HepG2 (cell line): ENCODE measurements around the gene LRRC8E. TPM values are rescaled to one million over a fixed set of nuclear protein-coding genes. Genes with fewer than 3 reads are reported as not detected.
A peak's percentile ranks its signal among the peaks of the same experiment; 100 is the strongest.

Experiments used
- EED ChIP-seq: sonication (generic); formaldehyde crosslinking; IDR thresholded peaks from 2 replicates; pipeline ENCODE4 v1.5.0; 2020; ENCODE audit warnings: mild to moderate bottlenecking, missing genetic modification reagents
- FOXK1 ChIP-seq: sonication (generic); formaldehyde crosslinking; IDR thresholded peaks from 2 replicates; pipeline ENCODE4 v1.4.0; 2020; ENCODE audit warnings: low read depth, missing genetic modification reagents, borderline replicate concordance
- MXI1 ChIP-seq: IDR thresholded peaks from 3 replicates; pipeline ENCODE4 v1.6.1; 2012; ENCODE audit warnings: low read depth, low read length, inconsistent platforms, borderline replicate concordance
- NFIC ChIP-seq: IDR thresholded peaks from 2 replicates; pipeline ENCODE4 v1.6.1; 2012; ENCODE audit warnings: mild to moderate bottlenecking, low read length, inconsistent platforms
- PHF20 ChIP-seq: sonication (generic); formaldehyde crosslinking; IDR thresholded peaks from 2 replicates; pipeline ENCODE4 v1.5.0; 2020; ENCODE audit warnings: mild to moderate bottlenecking, missing genetic modification reagents
- SP5 ChIP-seq: IDR thresholded peaks from 2 replicates; pipeline ENCODE4 v1.6.1; 2016; ENCODE audit warnings: low read depth, borderline replicate concordance
- ZGPAT ChIP-seq: IDR thresholded peaks from 2 replicates; pipeline ENCODE4 v1.6.1; 2016; ENCODE audit warnings: mild to moderate bottlenecking
- ZNF225 ChIP-seq: sonication (generic); formaldehyde crosslinking; IDR thresholded peaks from 2 replicates; pipeline ENCODE4 v1.4.0; 2020; ENCODE audit warnings: mild to moderate bottlenecking, missing genetic modification reagents
- ZNF234 ChIP-seq: sonication (generic); formaldehyde crosslinking; conservative IDR thresholded peaks from 2 replicates; pipeline ENCODE4 v1.5.1; 2020; ENCODE audit warnings: mild to moderate bottlenecking, missing genetic modification reagents
- ZNF430 ChIP-seq: sonication (generic); formaldehyde crosslinking; IDR thresholded peaks from 2 replicates; pipeline ENCODE4 v1.9.0; 2021; ENCODE audit warnings: mild to moderate bottlenecking, missing genetic modification reagents
- ZNF484 ChIP-seq: sonication (generic); formaldehyde crosslinking; IDR thresholded peaks from 2 replicates; pipeline ENCODE4 v1.5.1; 2020; ENCODE audit warnings: mild to moderate bottlenecking, low read depth, missing genetic modification reagents, borderline replicate concordance
- ZNF609 ChIP-seq: sonication (generic); formaldehyde crosslinking; IDR thresholded peaks from 2 replicates; pipeline ENCODE4 v1.4.0; 2020; ENCODE audit warnings: mild to moderate bottlenecking, missing genetic modification reagents, borderline replicate concordance
- ZNF652 ChIP-seq: IDR thresholded peaks from 2 replicates; pipeline ENCODE4 v1.6.1; 2016; ENCODE audit warnings: low read depth, borderline replicate concordance
- ZNF670 ChIP-seq: sonication (generic); formaldehyde crosslinking; IDR thresholded peaks from 2 replicates; pipeline ENCODE4 v1.8.0; 2022; ENCODE audit warnings: mild to moderate bottlenecking, missing genetic modification reagents, borderline replicate concordance
- ZNF761 ChIP-seq: sonication (generic); formaldehyde crosslinking; conservative IDR thresholded peaks from 2 replicates; pipeline ENCODE4 v1.4.0; 2020; ENCODE audit warnings: mild to moderate bottlenecking, missing genetic modification reagents
- ZSCAN21 ChIP-seq: sonication (generic); formaldehyde crosslinking; IDR thresholded peaks from 2 replicates; pipeline ENCODE4 v1.8.0; 2022; ENCODE audit warnings: mild to moderate bottlenecking, missing genetic modification reagents, moderate library complexity, borderline replicate concordance
- polyA plus RNA-seq, 8 experiments: library from polyadenylated mRNA; depleted of rRNA in 3 of 8; stranded (reverse) in 7 of 8; unstranded in 1 of 8; fragments of >200 nt; fragmentation: Illumina TruSeq in 4 of 8; extraction: Trizol in 4 of 8; gene quantifications; 2 replicates each; pipeline versions ENCODE4 v1.2.1 to v1.2.3, GENCODE V29; 2011 to 2016; ENCODE audit warnings: low read depth in 4 of 8, missing spikeins in 1 of 8, mixed read lengths in 1 of 8; ENCODE audit not compliant: insufficient read depth in 1 of 8
- total RNA-seq, 5 experiments: library from RNA; depleted of rRNA; stranded (reverse); fragments of >200 nt; fragmentation: Illumina TruSeq; extraction: Trizol; gene quantifications; 2 replicates each; pipeline ENCODE4 v1.2.3, GENCODE V29; 2016; ENCODE audit warnings: low read depth in 1 of 5
- TF ChIP-seq, protein P1 (sequence below): sonication (generic); formaldehyde crosslinking; IDR thresholded peaks from 2 replicates; pipeline ENCODE4 v1.5.0; 2020; ENCODE audit warnings: missing genetic modification reagents
- TF ChIP-seq, protein P2 (sequence below): sonication (generic); formaldehyde crosslinking; IDR thresholded peaks from 2 replicates; pipeline ENCODE4 v1.5.1; 2020; ENCODE audit warnings: missing genetic modification reagents, mild to moderate bottlenecking, borderline replicate concordance

The LRRC8E gene
- total and polyA plus RNA-seq, 2 of the 13 experiments (the other 11 are each of a cell fraction or from before 2014, with no cell fraction given): 8.0 to 10.3 TPM

DNA sequence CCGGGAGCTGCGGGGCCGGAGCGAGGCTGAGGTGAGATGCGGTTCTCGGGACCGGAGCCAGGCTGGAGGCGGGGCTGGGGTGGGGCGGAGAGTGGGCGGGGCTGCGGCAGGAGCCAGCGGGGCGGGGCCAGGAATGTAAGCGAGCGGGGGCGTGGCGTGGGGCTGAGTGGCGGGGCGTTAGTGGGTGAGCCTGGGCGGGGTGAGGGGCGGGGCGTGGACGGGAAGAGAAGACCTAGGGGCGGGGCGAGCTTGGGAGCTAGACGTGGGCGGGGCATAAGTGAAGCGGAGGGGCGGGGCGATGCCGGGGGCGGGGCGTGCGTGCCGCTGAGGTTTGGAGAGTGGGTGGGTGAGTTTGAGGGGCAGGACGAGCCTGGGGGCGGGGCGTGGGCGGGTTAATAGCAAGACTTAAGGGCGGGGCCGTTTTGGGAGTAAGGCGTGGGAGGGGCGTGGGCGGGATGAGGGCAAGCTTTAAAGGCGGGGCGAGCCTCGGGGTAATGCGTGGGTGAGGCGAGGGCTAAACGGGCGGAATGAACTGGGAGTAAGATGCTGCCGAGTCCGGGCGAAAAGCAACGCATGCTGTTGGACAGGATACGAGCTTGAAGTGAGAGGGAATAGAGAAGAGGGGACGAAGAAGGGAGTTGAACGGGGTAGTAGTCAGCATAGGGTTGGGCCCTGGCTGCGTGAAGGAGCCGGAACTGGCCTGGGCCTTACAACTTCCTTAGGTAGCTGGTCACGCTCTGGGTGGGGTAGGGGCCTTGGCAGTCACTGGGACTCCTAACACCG is 32.4 kb downstream of the LRRC8E start (continued):
- no peak for TF ChIP-seq ZNF225 (CRISPR knock-in tag)
- TF ChIP-seq SP5 (CRISPR knock-in tag): peak; percentile 28; the same call in 1 of the 2 replicates
- TF ChIP-seq MXI1: no peak
- TF ChIP-seq, protein P1, sequence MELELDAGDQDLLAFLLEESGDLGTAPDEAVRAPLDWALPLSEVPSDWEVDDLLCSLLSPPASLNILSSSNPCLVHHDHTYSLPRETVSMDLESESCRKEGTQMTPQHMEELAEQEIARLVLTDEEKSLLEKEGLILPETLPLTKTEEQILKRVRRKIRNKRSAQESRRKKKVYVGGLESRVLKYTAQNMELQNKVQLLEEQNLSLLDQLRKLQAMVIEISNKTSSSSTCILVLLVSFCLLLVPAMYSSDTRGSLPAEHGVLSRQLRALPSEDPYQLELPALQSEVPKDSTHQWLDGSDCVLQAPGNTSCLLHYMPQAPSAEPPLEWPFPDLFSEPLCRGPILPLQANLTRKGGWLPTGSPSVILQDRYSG (CRISPR knock-in tag): no peak
- TF ChIP-seq EED (CRISPR knock-in tag): 0 out of 2 replicates have a peak, but pooled peaks have one; percentile 35
- TF ChIP-seq ZNF652: no peak
- no peak for TF ChIP-seq ZNF609 (CRISPR knock-in tag)
- TF ChIP-seq ZNF430: peak; percentile 42; the same call in 1 of the 2 replicates
- 0 out of 2 replicates have a peak, but pooled peaks have one; percentile 9 for TF ChIP-seq ZNF761 (CRISPR knock-in tag)
- TF ChIP-seq ZNF670 (CRISPR knock-in tag): no peak
- no peak for TF ChIP-seq ZNF234
- TF ChIP-seq ZNF484 (CRISPR knock-in tag): no peak
- TF ChIP-seq, protein P2, sequence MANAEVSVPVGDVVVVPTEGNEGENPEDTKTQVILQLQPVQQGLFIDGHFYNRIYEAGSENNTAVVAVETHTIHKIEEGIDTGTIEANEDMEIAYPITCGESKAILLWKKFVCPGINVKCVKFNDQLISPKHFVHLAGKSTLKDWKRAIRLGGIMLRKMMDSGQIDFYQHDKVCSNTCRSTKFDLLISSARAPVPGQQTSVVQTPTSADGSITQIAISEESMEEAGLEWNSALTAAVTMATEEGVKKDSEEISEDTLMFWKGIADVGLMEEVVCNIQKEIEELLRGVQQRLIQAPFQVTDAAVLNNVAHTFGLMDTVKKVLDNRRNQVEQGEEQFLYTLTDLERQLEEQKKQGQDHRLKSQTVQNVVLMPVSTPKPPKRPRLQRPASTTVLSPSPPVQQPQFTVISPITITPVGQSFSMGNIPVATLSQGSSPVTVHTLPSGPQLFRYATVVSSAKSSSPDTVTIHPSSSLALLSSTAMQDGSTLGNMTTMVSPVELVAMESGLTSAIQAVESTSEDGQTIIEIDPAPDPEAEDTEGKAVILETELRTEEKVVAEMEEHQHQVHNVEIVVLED (CRISPR knock-in tag): 0 out of 2 replicates have a peak, but pooled peaks have one; percentile 6
- TF ChIP-seq PHF20 (CRISPR knock-in tag): 0 out of 2 replicates have a peak, but pooled peaks have one; percentile 3
- TF ChIP-seq NFIC: no peak
- TF ChIP-seq FOXK1 (CRISPR knock-in tag): no peak
- peak; percentile 9; the same call in 1 of the 2 replicates for TF ChIP-seq ZGPAT (CRISPR knock-in tag)
- TF ChIP-seq ZSCAN21 (CRISPR knock-in tag): 0 out of 2 replicates have a peak, but pooled peaks have one; percentile 21
